ENCODE measurements around the gene IFITM10. TPM values are rescaled to one million over a fixed set of nuclear protein-coding genes. Genes with fewer than 3 reads are reported as not detected.
A peak's percentile ranks its signal among the peaks of the same experiment; 100 is the strongest.
"Not testable (repeated sequence)": the region's sequence is repeated elsewhere in the genome, so short reads cannot be mapped to it uniquely, and the experiment has no call there.

The IFITM10 gene
- total and polyA plus RNA-seq, 7 experiments from 2014 or later = 1.4 to 16.0 (median 2.1) TPM; not detected in 2

DNA sequence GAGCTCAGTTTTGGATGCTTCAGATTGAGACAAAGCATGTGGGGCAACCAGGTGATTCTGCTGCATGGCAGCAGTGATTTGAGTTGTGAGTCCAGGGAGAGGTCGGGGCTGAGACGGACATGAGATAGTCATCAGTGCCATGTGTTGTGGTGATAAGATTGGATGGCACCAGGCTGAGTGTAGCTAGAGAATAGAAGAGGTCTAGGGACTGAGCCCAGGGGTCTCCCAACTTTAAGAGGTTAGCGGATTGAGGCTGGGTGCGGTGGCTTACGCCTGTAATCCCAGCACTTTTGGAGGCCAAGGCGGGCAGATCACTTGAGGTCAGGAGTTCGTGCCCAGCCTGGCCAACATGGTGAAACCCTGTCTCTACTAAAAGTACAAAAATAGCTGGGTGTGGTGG, 19.7 kb upstream of the IFITM10 start:
- H3K4me1 Mint-ChIP-seq = peaks cover 9 to 34% (median 13%) of the 10 kb centered on the region in 7 donors
- intact Hi-C loops (cut with micrococcal nuclease) = no loop called here
- peaks cover 6 to 10% of the 10 kb centered on the region in 2 donors for H3K4me1 ChIP-seq (ENCODE audit: control insufficient read depth in 2 of 2, insufficient read depth in 2 of 2, low read length in 2 of 2)
- no peak for ATAC-seq
- no peaks in the 10 kb centered on the region for H3K9me3 Mint-ChIP-seq
- CTCF ChIA-PET = interaction anchor here (0.6 to 1.0 kb wide), 3 partner anchors 63 to 204 kb away, joined by 3 read pairs; no protein-coding TSS in a partner anchor
- no peaks in the 10 kb centered on the region for H3K36me3 ChIP-seq (ENCODE audit: control insufficient read depth in 2 of 3, insufficient read depth in 3 of 3, low read length in 3 of 3)
- peaks cover 0 to 1% (median 0%) of the 10 kb centered on the region in 5 donors for H3K36me3 Mint-ChIP-seq
- H3K27ac Mint-ChIP-seq = no peak overlapping the region
- no peaks in the 10 kb centered on the region for H3K9me3 ChIP-seq (ENCODE audit: control insufficient read depth in 2 of 3, low read length in 3 of 3)
- H3K4me3 Mint-ChIP-seq = no peak overlapping the region
- no peaks in the 10 kb centered on the region for H3K27me3 ChIP-seq (ENCODE audit: control insufficient read depth in 2 of 2, insufficient read depth in 2 of 2, low read length in 2 of 2)
- no peak overlapping the region for H3K4me3 ChIP-seq (ENCODE audit: low read length)
- H3K27ac ChIP-seq (ENCODE audit: low read depth, low read length) = no peak overlapping the region
- POLR2A ChIA-PET = no interaction called here
- no peak for DNase-seq
- peaks cover 0 to 15% (median 5%) of the 10 kb centered on the region in 5 donors for H3K27me3 Mint-ChIP-seq

DNA sequence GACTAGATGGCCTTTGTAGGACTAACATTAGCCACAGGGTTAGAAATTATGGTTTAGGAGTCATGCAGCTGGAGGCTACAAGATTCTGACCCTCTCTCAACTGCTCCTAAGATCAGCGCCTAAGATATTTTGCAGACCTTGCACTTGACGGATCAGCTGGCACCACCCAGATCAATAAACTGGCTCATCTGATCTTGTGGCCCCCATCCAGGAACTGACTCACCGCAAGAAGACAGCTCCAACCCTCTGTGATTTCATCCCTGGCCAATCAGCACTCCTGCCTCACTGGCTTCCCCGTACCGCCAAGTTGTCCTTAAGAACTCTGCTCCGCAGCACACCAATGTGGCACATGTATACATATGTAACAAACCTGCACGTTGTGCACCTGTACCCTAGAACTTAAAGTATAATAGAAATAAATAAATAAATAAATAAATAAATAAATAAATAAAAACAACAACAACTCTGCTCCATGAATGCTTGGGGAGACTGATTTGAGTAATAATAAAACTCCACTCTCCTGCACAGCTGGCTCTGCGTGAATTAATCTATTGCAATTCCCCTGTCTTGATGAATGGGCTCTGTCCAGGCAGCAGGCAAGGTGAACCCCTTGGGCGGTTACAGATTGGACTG, 19.0 kb upstream of the IFITM10 start:
- Mint-ChIP-seq H3K4me3 (peak overlapping the region in 1 of 10 donors; percentile 4), H3K4me1 (peaks cover 9 to 37% (median 15%) of the 10 kb centered on the region in 7 donors), H3K27me3 (peaks cover 0 to 11% (median 0%) of the 10 kb centered on the region in 5 donors)
- ATAC-seq; H3K27ac Mint-ChIP-seq; H3K36me3 Mint-ChIP-seq; H3K27me3 ChIP-seq (ENCODE audit: control insufficient read depth in 2 of 2, insufficient read depth in 2 of 2, low read length in 2 of 2); H3K9me3 Mint-ChIP-seq; H3K27ac ChIP-seq (ENCODE audit: low read depth, low read length); H3K9me3 ChIP-seq (ENCODE audit: control insufficient read depth in 2 of 3, low read length in 3 of 3); H3K4me3 ChIP-seq (ENCODE audit: low read length); intact Hi-C loops (cut with micrococcal nuclease); H3K36me3 ChIP-seq (ENCODE audit: control insufficient read depth in 2 of 3, insufficient read depth in 3 of 3, low read length in 3 of 3): not testable (repeated sequence)
- CTCF ChIA-PET = interaction anchor here (0.6 to 1.0 kb wide), 2 partner anchors 62 to 204 kb away, joined by 3 read pairs; no protein-coding TSS in a partner anchor
- POLR2A ChIA-PET = interaction anchor here (0.8 kb wide), 1 partner anchor 120 kb away, joined by 3 read pairs; no protein-coding TSS in a partner anchor
- peaks cover 9 to 11% of the 10 kb centered on the region in 2 donors for H3K4me1 ChIP-seq (ENCODE audit: control insufficient read depth in 2 of 2, insufficient read depth in 2 of 2, low read length in 2 of 2)
- DNase-seq = peak in 1 of 9 donors; percentile 4

DNA sequence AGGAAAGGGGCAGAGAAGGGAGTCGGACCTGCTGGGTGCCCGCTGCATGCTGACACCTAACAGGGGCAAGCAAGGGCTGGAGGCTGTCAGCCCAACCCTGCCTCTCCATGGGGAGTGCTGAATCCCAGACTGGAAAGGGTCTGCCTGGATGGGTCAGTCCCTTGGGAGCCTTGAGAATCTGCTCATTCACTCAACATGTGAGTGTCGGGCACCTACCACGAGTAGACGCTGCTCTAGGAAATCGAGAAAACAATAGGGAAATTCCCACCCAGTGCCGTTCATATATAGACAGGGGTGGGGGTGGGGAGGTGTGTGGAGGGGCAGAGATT, 17.7 kb upstream of the IFITM10 start:
- Mint-ChIP-seq H3K4me1 (peaks cover 9 to 34% (median 13%) of the 10 kb centered on the region in 7 donors), H3K27me3 (peaks cover 0 to 11% (median 0%) of the 10 kb centered on the region in 5 donors), H3K27ac (peak overlapping the region in 2 of 9 donors; percentile 21 to 70), H3K9me3 (no peaks in the 10 kb centered on the region), H3K36me3 (peaks cover 0 to 1% (median 0%) of the 10 kb centered on the region in 5 donors), H3K4me3 (no peak overlapping the region)
- no peaks in the 10 kb centered on the region for H3K9me3 ChIP-seq (ENCODE audit: control insufficient read depth in 2 of 3, low read length in 3 of 3)
- ChIA-PET POLR2A (interaction anchor here (0.6 to 1.3 kb wide), 2 partner anchors 10 to 55 kb away, joined by 4 to 5 read pairs; no protein-coding TSS in a partner anchor), CTCF (no interaction called here)
- no peak overlapping the region for H3K27ac ChIP-seq (ENCODE audit: low read depth, low read length)
- no peak overlapping the region for H3K4me3 ChIP-seq (ENCODE audit: low read length)
- DNase-seq (peak in 1 of 9 donors; percentile 3), ATAC-seq (no peak)
- intact Hi-C loops (cut with micrococcal nuclease) = no loop called here
- peaks cover 12 to 15% of the 10 kb centered on the region in 2 donors for H3K4me1 ChIP-seq (ENCODE audit: control insufficient read depth in 2 of 2, insufficient read depth in 2 of 2, low read length in 2 of 2)
- no peaks in the 10 kb centered on the region for H3K27me3 ChIP-seq (ENCODE audit: control insufficient read depth in 2 of 2, insufficient read depth in 2 of 2, low read length in 2 of 2)
- H3K36me3 ChIP-seq (ENCODE audit: control insufficient read depth in 2 of 3, insufficient read depth in 3 of 3, low read length in 3 of 3) = no peaks in the 10 kb centered on the region

DNA sequence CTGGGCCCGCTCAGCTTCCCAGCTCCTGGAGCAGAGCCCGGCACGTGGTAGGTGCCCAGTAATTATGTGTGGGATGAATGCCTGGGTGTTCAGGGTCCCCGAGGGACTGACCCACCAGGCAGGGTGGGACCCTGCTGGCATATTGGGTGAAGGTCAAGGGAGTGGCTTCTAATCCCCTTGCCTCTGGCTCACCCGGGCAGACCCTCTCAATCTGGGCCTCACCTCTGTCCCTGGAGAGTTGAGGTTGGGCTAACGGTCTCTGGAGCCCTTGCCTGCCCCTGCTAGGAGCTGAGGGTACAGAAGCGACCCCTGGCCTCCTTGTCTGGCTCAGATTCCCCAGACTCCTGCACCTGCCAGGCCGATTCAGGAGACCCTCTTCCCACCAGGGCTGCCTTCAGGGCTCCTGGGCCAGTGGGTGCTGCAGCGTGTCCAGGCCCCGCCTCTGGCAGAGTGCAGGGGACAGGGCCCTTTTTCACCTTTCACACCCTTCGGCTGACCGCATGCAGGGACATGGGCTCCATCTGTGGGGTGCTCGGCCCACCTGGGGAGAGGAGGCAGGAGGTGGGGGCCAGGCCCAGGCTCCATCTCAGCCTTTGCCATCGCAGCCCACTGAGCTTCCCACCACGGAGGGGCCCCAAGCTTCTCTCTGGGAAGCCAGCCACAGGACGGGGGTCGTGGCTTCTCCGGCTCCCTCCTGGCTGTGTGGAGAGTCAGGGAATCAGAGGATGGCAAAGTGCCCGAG, 17.2 kb upstream of the IFITM10 start:
- ATAC-seq (no peak), DNase-seq (peak in 2 of 9 donors; percentile 5 to 7)
- intact Hi-C loops (cut with micrococcal nuclease) = no loop called here
- no peaks in the 10 kb centered on the region for H3K9me3 Mint-ChIP-seq
- peaks cover 0 to 11% (median 0%) of the 10 kb centered on the region in 5 donors for H3K27me3 Mint-ChIP-seq
- peak overlapping the region in 1 of 9 donors; percentile 70 for H3K27ac Mint-ChIP-seq
- no peaks in the 10 kb centered on the region for H3K27me3 ChIP-seq (ENCODE audit: control insufficient read depth in 2 of 2, insufficient read depth in 2 of 2, low read length in 2 of 2)
- no peaks in the 10 kb centered on the region for H3K36me3 ChIP-seq (ENCODE audit: control insufficient read depth in 2 of 3, insufficient read depth in 3 of 3, low read length in 3 of 3)
- ChIA-PET POLR2A (interaction anchor here (0.6 to 1.3 kb wide), 2 partner anchors 10 to 55 kb away, joined by 4 to 5 read pairs; no protein-coding TSS in a partner anchor), CTCF (no interaction called here)
- H3K4me3 ChIP-seq (ENCODE audit: low read length) = no peak overlapping the region
- no peak overlapping the region for H3K27ac ChIP-seq (ENCODE audit: low read depth, low read length)
- H3K4me3 Mint-ChIP-seq = no peak overlapping the region
- peaks cover 11 to 35% (median 16%) of the 10 kb centered on the region in 7 donors for H3K4me1 Mint-ChIP-seq
- no peaks in the 10 kb centered on the region for H3K9me3 ChIP-seq (ENCODE audit: control insufficient read depth in 2 of 3, low read length in 3 of 3)
- peaks cover 14 to 19% of the 10 kb centered on the region in 2 donors for H3K4me1 ChIP-seq (ENCODE audit: control insufficient read depth in 2 of 2, insufficient read depth in 2 of 2, low read length in 2 of 2)
- peaks cover 0 to 2% (median 0%) of the 10 kb centered on the region in 5 donors for H3K36me3 Mint-ChIP-seq

DNA sequence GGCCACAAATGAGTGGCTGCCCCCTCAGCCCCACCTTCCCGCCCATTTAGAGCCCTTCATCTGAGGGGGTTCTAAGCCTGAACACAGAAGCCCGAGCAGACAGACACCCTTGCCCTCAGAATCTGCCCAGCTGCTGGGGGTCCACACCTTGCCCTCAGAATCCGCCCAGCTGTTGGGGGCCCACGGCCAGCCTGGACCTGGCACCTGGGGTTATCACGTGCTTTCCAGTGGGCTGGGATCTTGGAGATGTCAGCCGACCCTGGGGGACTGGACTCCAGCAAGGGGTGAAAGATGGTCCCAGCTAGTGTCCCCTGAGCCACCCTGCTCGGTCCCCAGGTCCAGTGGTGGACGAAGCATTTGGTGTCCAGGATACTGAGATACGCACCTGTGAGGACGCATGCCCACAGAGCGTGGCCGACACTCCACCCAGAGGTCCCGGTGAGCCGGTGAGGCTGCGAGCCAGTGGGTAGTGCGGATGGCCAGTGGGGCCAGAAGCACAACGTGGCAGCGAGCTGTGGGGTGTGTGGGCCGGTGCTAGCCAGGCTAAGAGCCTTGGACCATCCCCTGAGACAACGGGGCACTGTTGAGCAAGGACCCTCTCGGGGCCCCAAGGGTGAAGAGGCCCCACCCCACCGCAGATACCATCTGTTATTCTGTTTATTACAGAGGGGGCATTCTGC, 16.5 kb upstream of the IFITM10 start:
- H3K4me3 Mint-ChIP-seq = no peak overlapping the region
- Histone ChIP-seq H3K36me3 (ENCODE audit: control insufficient read depth in 2 of 3, insufficient read depth in 3 of 3, low read length in 3 of 3) (no peaks in the 10 kb centered on the region), H3K4me3 (ENCODE audit: low read length) (no peak overlapping the region), H3K27ac (ENCODE audit: low read depth, low read length) (no peak overlapping the region), H3K27me3 (ENCODE audit: control insufficient read depth in 2 of 2, insufficient read depth in 2 of 2, low read length in 2 of 2) (no peaks in the 10 kb centered on the region), H3K4me1 (ENCODE audit: control insufficient read depth in 2 of 2, insufficient read depth in 2 of 2, low read length in 2 of 2) (peaks cover 17% of the 10 kb centered on the region in 2 donors), H3K9me3 (ENCODE audit: control insufficient read depth in 2 of 3, low read length in 3 of 3) (no peaks in the 10 kb centered on the region)
- peaks cover 0 to 9% (median 0%) of the 10 kb centered on the region in 5 donors for H3K27me3 Mint-ChIP-seq
- H3K4me1 Mint-ChIP-seq = peaks cover 11 to 35% (median 16%) of the 10 kb centered on the region in 7 donors
- ChIA-PET CTCF (no interaction called here), POLR2A (interaction anchor here (1.3 kb wide), 1 partner anchor 9 kb away, joined by 5 read pairs; no protein-coding TSS in a partner anchor)
- H3K36me3 Mint-ChIP-seq = peaks cover 0 to 4% (median 0%) of the 10 kb centered on the region in 5 donors
- DNase-seq (peak in 2 of 9 donors; percentile 6 to 8), ATAC-seq (no peak)
- H3K9me3 Mint-ChIP-seq = no peaks in the 10 kb centered on the region
- intact Hi-C loops (cut with micrococcal nuclease) = no loop called here
- no peak overlapping the region for H3K27ac Mint-ChIP-seq

DNA sequence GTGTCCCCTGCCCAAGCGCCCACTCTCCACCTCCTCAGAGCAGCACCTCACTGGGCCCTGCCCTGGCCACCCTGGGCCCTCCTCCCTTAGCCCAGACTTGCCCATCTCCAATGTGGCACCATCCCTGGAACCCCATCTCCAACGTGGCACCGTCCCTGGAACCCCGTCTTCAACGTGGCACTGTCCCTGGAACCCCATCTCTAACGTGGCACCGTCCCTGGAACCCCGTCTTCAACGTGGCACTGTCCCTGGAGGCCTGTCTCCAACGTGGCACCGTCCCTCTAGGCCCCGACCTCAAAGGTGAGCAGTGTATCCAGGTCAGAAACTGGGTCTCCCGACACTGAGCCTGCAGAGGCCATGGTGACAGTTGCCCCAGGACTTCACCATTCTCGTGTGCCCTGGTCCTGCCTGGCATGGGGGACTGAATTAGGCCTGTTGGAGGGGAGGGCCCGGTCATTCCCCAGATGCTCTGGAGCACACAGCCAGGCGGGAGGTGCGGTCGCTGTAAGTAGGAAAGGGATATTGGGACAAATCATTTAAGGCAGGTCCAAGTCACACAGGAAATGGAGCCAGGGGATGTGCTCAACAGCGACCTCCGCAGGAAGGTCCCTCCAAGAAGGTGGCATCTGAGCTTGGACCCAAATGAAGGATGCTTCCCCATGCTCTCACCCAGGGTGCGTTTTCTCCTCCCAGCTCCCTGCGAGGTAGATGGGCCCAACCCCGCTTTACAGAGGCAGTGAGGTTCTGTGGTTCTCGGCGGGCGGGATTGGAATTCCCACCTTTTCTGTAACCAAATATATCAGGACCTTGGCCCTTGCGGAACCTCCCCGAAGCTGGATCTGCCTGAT, 15.7 kb upstream of the IFITM10 start:
- DNase-seq (peak in 2 of 9 donors; percentile 3 to 5), ATAC-seq (no peak)
- intact Hi-C loops (cut with micrococcal nuclease) = no loop called here
- Mint-ChIP-seq H3K4me3 (no peak overlapping the region), H3K27ac (no peak overlapping the region), H3K4me1 (peaks cover 14 to 35% (median 20%) of the 10 kb centered on the region in 7 donors), H3K36me3 (peaks cover 0 to 4% (median 0%) of the 10 kb centered on the region in 5 donors), H3K9me3 (no peaks in the 10 kb centered on the region), H3K27me3 (peaks cover 0 to 9% (median 0%) of the 10 kb centered on the region in 5 donors)
- no peaks in the 10 kb centered on the region for H3K27me3 ChIP-seq (ENCODE audit: control insufficient read depth in 2 of 2, insufficient read depth in 2 of 2, low read length in 2 of 2)
- H3K36me3 ChIP-seq (ENCODE audit: control insufficient read depth in 2 of 3, insufficient read depth in 3 of 3, low read length in 3 of 3) = peaks cover 0 to 3% (median 0%) of the 10 kb centered on the region in 3 experiments
- no peak overlapping the region for H3K4me3 ChIP-seq (ENCODE audit: low read length)
- peaks cover 17 to 23% of the 10 kb centered on the region in 2 donors for H3K4me1 ChIP-seq (ENCODE audit: control insufficient read depth in 2 of 2, insufficient read depth in 2 of 2, low read length in 2 of 2)
- POLR2A ChIA-PET = no interaction called here
- no peaks in the 10 kb centered on the region for H3K9me3 ChIP-seq (ENCODE audit: control insufficient read depth in 2 of 3, low read length in 3 of 3)
- no peak overlapping the region for H3K27ac ChIP-seq (ENCODE audit: low read depth, low read length)
- CTCF ChIA-PET = no interaction called here

All from naive thymus-derived CD4-positive, alpha-beta T cell (primary cell).